CD4-positive, alpha-beta memory T cell (primary cell): ENCODE results near the gene NDUFAF8. TPM values are rescaled to one million over a fixed set of nuclear protein-coding genes. Genes with fewer than 3 reads are reported as not detected.

Source experiments
- CTCF ChIA-PET: fragments of 350-600 bp; sonication (Branson Sonifier 250); formaldehyde crosslinking; loops from one replicate; lab custom pipeline; 2021; ENCODE audit warnings: inconsistent platforms; ENCODE audit not compliant: partially characterized antibody; lab: Charles Lee
- POLR2A ChIA-PET: fragments of 350-600 bp; sonication (Branson Sonifier 250); formaldehyde crosslinking; loops from one replicate; lab custom pipeline; 2021; ENCODE audit not compliant: partially characterized antibody; lab: Charles Lee
- DNase-seq, 5 donors: peaks; one replicate each; pipeline versions ENCODE4 v3.0.0 to v3.0.0-alpha.2; 2020 to 2022; ENCODE audit warnings: mixed read lengths in 1 of 5
- H3K27ac ChIP-seq: one replicate; pipeline ENCODE4 v1.7.0; 2013; ENCODE audit warnings: low read depth, low read length
- H3K27me3 ChIP-seq: 2 replicates; pipeline ENCODE4 v1.7.0; 2013; ENCODE audit warnings: mild to moderate bottlenecking, low read length, moderate library complexity; ENCODE audit not compliant: insufficient read depth
- H3K36me3 ChIP-seq: 2 replicates; pipeline ENCODE4 v1.7.0; 2013; ENCODE audit warnings: mild to moderate bottlenecking, low read length, moderate library complexity; ENCODE audit not compliant: insufficient read depth
- H3K4me1 ChIP-seq: 2 replicates; pipeline ENCODE4 v1.7.0; 2013; ENCODE audit warnings: mild to moderate bottlenecking, low read length, moderate library complexity; ENCODE audit not compliant: insufficient read depth
- H3K4me3 ChIP-seq, 2 donors: one replicate each; pipeline ENCODE4 v1.7.0; 2013; ENCODE audit warnings: low read length in 2 of 2, mild to moderate bottlenecking in 1 of 2
- H3K9me3 ChIP-seq, 2 donors: one replicate each; pipeline ENCODE4 v1.7.0; 2013; ENCODE audit warnings: low read length in 2 of 2, control low read depth in 1 of 2; ENCODE audit not compliant: control insufficient read depth in 1 of 2
- H3K27ac Mint-ChIP-seq, 7 donors: one replicate each; pipeline ENCODE4 v1.8.0; 2020 to 2021; ENCODE audit warnings: mixed read lengths in 7 of 7, mild to moderate bottlenecking in 6 of 7, inconsistent platforms in 3 of 7, moderate library complexity in 3 of 7
- H3K27me3 Mint-ChIP-seq, 2 donors: one replicate each; pipeline ENCODE4 v1.8.0; 2020 to 2021; ENCODE audit warnings: mixed read lengths in 2 of 2
- H3K36me3 Mint-ChIP-seq, 2 donors: one replicate each; pipeline ENCODE4 v1.8.0; 2020 to 2021; ENCODE audit warnings: mixed read lengths in 2 of 2, inconsistent platforms in 1 of 2, mild to moderate bottlenecking in 1 of 2
- H3K4me1 Mint-ChIP-seq, 4 donors: one replicate each; pipeline ENCODE4 v1.8.0; 2020 to 2021; ENCODE audit warnings: mixed read lengths in 4 of 4, mild to moderate bottlenecking in 1 of 4
- H3K4me3 Mint-ChIP-seq, 8 donors: one replicate each; pipeline ENCODE4 v1.8.0; 2020 to 2021; ENCODE audit warnings: mixed read lengths in 8 of 8, mild to moderate bottlenecking in 7 of 8, moderate library complexity in 6 of 8, inconsistent platforms in 3 of 8
- H3K9me3 Mint-ChIP-seq, 8 donors: one replicate each; pipeline ENCODE4 v1.8.0; 2020 to 2021; ENCODE audit warnings: mixed read lengths in 8 of 8, mild to moderate bottlenecking in 5 of 8, inconsistent platforms in 3 of 8, moderate library complexity in 1 of 8
- intact Hi-C: fragments of 100-400 bp; cut with micrococcal nuclease; formaldehyde crosslinking; loops from one replicate; pipeline ENCODE4 v1.15.1; 2023
- polyA plus RNA-seq, 2 donors: library from polyadenylated mRNA; unstranded; fragments of 300-500 nt; fragmentation: Illumina TruSeq; gene quantifications; one replicate each; pipeline ENCODE4 v1.2.3, GENCODE V29; 2021
- total RNA-seq, 2 experiments: library from RNA; stranded (reverse); gene quantifications; one replicate each; pipeline ENCODE4 v1.2.3, GENCODE V29; 2021

NDUFAF8 gene, protein sequence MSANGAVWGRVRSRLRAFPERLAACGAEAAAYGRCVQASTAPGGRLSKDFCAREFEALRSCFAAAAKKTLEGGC
- total RNA-seq = 10 to 100 TPM; 40.1 to 45.1 TPM
- polyA plus RNA-seq = 10 to 100 TPM; 64.5 to 78.6 TPM

DNA sequence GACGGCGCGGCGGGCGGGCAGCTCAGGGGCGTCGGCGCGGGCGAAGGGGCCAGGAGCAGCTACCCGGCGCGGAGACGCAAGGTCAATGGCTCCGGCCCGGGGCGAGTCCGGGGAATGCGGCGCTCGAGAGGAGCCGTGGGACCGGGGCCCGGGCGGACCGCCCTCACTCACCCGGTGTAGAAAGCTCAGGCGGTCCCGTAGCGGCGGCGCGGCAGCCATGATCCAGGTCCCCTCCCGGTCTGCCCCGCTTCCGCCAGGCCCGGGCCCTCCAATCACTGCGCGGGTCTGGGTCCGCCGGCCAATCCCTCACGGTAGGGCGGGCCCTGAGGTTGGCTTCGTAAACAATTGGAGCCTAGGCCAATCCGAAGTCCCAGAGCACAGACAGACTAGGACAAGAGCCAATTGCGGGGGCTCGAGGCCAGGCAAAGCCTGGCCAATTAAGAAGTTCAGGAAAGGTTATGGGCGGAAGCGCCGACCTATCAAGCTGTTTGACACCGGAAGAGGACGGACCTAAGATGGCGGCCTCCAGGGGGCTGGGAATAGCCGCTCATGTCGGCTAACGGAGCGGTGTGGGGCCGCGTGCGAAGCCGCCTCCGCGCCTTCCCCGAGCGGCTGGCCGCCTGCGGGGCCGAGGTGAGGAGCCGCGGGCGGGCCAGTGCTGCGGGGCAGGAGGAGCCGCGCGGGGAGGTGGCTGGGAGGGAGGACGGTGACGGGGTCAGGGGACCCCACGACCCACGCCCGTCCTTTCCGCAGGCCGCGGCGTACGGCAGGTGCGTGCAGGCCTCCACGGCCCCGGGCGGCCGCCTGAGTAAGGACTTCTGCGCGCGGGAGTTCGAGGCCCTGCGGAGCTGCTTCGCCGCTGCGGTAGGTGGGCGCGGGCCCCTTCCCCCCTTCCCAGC is at the start of gene NDUFAF8, which contains the start of gene TEPSIN:
Gene NDUFAF8 (plus strand): TSS at position 504 of the 899 bp plus-strand sequence. CDS start 46 bp downstream, at position 550.
Gene TEPSIN (minus strand): TSS at position 241 of the 899 bp plus-strand sequence. CDS start 22 bp downstream, at position 219.
- Mint-ChIP-seq H3K27me3 (no peaks in the 10 kb centered on the region), H3K4me1 (peaks cover 13 to 42% (median 34%) of the 10 kb centered on the region in 4 donors), H3K9me3 (no peaks in the 10 kb centered on the region), H3K27ac (peak within 1 kb of the TSS; percentile 86 to 95 (median 92)), H3K4me3 (peak within 1 kb of the TSS; percentile 91 to 96 (median 94)), H3K36me3 (peaks cover 0 to 12% of the 10 kb centered on the region in 2 donors)
- Histone ChIP-seq H3K27me3 (no peaks in the 10 kb centered on the region), H3K4me1 (peaks cover 37% of the 10 kb centered on the region), H3K27ac (peak within 1 kb of the TSS; percentile 80), H3K4me3 (peak within 1 kb of the TSS; percentile 76 to 89), H3K9me3 (no peaks in the 10 kb centered on the region), H3K36me3 (no peaks in the 10 kb centered on the region)
- CTCF ChIA-PET = interaction anchor here (1.0 to 2.1 kb wide), 4 partner anchors 14 to 96 kb away, joined by 3 to 7 read pairs (median 6); partner anchors contain the start of gene CEP131
- DNase-seq = peak; percentile 95 to 99 (median 98)
- intact Hi-C loops = loop anchor here (1.0 to 5.0 kb wide), 3 partner anchors 16 to 273 kb away; partner anchors contain the start of genes ACTG1 and SLC38A10
- POLR2A ChIA-PET = interaction anchor here (0.6 to 2.7 kb wide), 21 partner anchors 9 to 1138 kb away, joined by 3 to 48 read pairs (median 4); partner anchors contain the start of genes BAIAP2, CEP131, FAAP100 and GAA

DNA sequence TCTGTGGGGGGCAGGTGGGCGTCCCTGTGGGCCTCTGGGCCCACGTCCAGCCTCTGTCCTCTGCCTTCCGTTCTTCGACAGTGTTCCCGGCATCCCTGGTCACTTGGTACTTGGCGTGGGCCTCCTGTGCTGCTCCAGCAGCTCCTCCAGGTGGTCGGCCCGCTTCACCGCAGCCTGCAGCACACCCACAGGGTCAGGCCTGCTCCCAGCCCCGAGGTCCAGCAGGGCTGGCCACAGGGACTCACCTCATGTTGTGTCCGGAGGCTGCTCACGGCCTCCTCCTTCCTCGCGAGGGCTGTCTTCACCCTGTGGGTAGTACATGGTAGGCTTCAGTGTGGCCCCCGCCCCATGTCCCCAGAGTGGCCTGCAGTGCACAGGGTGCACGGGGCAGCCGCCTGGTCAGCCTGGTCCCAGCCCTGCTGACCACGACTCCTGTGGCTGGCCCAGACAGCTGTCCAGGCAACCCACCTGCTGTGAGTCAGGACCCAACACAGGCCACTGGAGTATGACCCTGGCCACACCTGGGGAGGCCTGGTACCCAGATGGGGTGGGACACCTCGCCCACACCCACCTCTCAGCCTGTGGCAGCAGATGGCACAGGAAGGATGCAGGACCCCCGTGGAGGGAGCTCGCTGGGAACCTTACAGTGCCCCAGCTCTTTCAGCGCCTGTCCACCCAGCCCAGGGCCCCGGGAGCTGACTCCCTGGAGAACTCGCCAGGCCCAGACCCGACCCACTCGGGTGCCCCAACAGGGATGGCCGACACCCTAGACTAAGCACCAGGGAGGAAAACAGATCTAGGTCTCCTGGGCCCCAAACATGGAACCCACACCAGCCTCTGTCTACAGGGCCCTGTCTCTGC is 49.2 kb upstream of the NDUFAF8 start:
- no peaks in the 10 kb centered on the region for H3K36me3 ChIP-seq
- H3K4me1 Mint-ChIP-seq = no peaks in the 10 kb centered on the region
- H3K27me3 Mint-ChIP-seq = no peaks in the 10 kb centered on the region
- ChIA-PET POLR2A (interaction anchor here (1.1 kb wide), 1 partner anchor 49 kb away, joined by 3 read pairs; the partner anchor contains the start of genes NDUFAF8 and TEPSIN), CTCF (no interaction called here)
- no peak for DNase-seq
- H3K27ac Mint-ChIP-seq = no peak overlapping the region
- H3K36me3 Mint-ChIP-seq = peaks cover 0 to 1% of the 10 kb centered on the region in 2 donors
- no peaks in the 10 kb centered on the region for H3K27me3 ChIP-seq
- no peak overlapping the region for H3K4me3 ChIP-seq
- H3K4me3 Mint-ChIP-seq = no peak overlapping the region
- no peak overlapping the region for H3K27ac ChIP-seq
- intact Hi-C loops = no loop called here
- H3K4me1 ChIP-seq = no peaks in the 10 kb centered on the region
- no peaks in the 10 kb centered on the region for H3K9me3 Mint-ChIP-seq
- no peaks in the 10 kb centered on the region for H3K9me3 ChIP-seq

DNA sequence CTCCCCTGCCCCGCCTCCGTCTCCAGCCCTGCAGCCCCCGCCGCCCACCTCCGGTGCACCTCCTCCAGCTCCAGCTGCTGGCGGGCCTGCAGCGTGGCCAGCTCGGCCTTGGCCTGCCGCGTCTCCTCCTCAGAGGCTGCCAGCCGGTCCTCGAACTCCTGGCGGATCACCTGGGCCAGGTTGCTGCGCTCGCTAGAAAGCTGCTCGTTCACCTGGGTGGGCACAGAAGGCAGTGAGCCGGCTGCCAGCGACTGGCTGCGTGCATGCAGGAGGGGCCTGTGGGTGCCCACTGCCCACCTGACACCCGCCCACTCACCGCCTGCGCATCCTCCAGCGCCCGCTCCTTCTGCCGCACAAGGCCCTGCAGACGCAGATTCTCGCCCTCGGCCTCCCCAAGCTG is 48.5 kb upstream of the NDUFAF8 start:
- DNase-seq = no peak
- H3K27me3 Mint-ChIP-seq = no peaks in the 10 kb centered on the region
- Histone ChIP-seq H3K36me3 (no peaks in the 10 kb centered on the region), H3K27ac (no peak overlapping the region), H3K4me3 (no peak overlapping the region), H3K9me3 (no peaks in the 10 kb centered on the region), H3K4me1 (no peaks in the 10 kb centered on the region), H3K27me3 (no peaks in the 10 kb centered on the region)
- ChIA-PET POLR2A (interaction anchor here (1.1 kb wide), 1 partner anchor 48 kb away, joined by 3 read pairs; the partner anchor contains the start of genes NDUFAF8 and TEPSIN), CTCF (no interaction called here)
- H3K4me1 Mint-ChIP-seq = no peaks in the 10 kb centered on the region
- H3K36me3 Mint-ChIP-seq = peaks cover 0 to 1% of the 10 kb centered on the region in 2 donors
- H3K27ac Mint-ChIP-seq = no peak overlapping the region
- intact Hi-C loops = no loop called here
- no peak overlapping the region for H3K4me3 Mint-ChIP-seq
- H3K9me3 Mint-ChIP-seq = no peaks in the 10 kb centered on the region

DNA sequence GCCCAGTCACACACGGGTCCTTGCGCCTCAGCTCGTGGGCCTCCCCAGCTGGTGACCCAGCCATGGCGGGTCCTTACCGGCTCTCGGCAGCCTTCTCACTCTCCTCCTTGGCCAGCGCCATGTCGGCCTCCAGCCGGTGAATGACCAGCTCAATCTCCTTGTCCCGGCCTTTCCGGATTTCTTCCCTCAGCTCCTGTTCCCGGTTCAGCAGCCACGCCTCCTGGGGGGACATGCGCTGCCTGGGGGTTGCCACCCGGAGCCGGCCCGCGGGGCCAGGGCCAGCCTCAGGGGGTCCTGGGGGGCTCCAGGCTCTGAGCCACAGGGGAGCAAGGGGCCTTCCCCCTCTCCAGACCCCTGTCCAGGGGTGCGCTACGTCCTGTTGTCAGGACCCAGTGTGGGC is 48.0 kb upstream of the NDUFAF8 start:
- ChIA-PET POLR2A (interaction anchor here (1.1 kb wide), 1 partner anchor 48 kb away, joined by 3 read pairs; the partner anchor contains the start of genes NDUFAF8 and TEPSIN), CTCF (no interaction called here)
- H3K9me3 Mint-ChIP-seq = no peaks in the 10 kb centered on the region
- no peaks in the 10 kb centered on the region for H3K9me3 ChIP-seq
- H3K36me3 ChIP-seq = no peaks in the 10 kb centered on the region
- no peaks in the 10 kb centered on the region for H3K4me1 Mint-ChIP-seq
- no peaks in the 10 kb centered on the region for H3K27me3 ChIP-seq
- H3K4me3 Mint-ChIP-seq = no peak overlapping the region
- no peaks in the 10 kb centered on the region for H3K4me1 ChIP-seq
- no peak overlapping the region for H3K4me3 ChIP-seq
- H3K36me3 Mint-ChIP-seq = peaks cover 0 to 1% of the 10 kb centered on the region in 2 donors
- DNase-seq = no peak
- no peak overlapping the region for H3K27ac ChIP-seq
- intact Hi-C loops = no loop called here
- H3K27ac Mint-ChIP-seq = no peak overlapping the region
- H3K27me3 Mint-ChIP-seq = no peaks in the 10 kb centered on the region

DNA sequence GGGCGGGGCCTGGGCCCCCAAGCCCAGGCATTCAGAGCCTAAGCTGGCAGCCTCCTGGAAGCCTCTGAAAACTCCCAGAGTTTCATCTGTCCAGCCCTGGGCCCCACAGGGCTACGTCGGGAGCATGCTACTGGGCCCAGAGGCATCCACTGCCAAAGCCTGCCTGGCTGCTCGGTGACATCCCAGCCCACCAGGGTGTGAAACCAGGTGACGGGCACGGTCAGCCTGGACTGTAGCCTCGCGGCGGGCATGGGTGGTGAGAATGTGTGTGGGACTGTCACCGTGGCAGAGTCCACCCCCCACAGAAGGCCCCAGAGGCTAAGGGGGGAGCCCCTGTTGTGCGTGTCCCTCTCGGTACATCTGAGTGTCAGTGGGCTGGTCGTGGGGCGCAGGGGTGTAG is 47.5 kb upstream of the NDUFAF8 start:
- intact Hi-C loops = no loop called here
- Histone ChIP-seq H3K27me3 (no peaks in the 10 kb centered on the region), H3K27ac (no peak overlapping the region), H3K9me3 (no peaks in the 10 kb centered on the region), H3K4me1 (no peaks in the 10 kb centered on the region), H3K4me3 (no peak overlapping the region), H3K36me3 (no peaks in the 10 kb centered on the region)
- H3K9me3 Mint-ChIP-seq = no peaks in the 10 kb centered on the region
- POLR2A ChIA-PET = interaction anchor here (0.8 kb wide), 1 partner anchor 46 kb away, joined by 3 read pairs; no protein-coding TSS in a partner anchor
- no peaks in the 10 kb centered on the region for H3K4me1 Mint-ChIP-seq
- DNase-seq = no peak
- H3K27me3 Mint-ChIP-seq = no peaks in the 10 kb centered on the region
- CTCF ChIA-PET = no interaction called here
- H3K27ac Mint-ChIP-seq = no peak overlapping the region
- peaks cover 0 to 1% of the 10 kb centered on the region in 2 donors for H3K36me3 Mint-ChIP-seq
- H3K4me3 Mint-ChIP-seq = no peak overlapping the region

DNA sequence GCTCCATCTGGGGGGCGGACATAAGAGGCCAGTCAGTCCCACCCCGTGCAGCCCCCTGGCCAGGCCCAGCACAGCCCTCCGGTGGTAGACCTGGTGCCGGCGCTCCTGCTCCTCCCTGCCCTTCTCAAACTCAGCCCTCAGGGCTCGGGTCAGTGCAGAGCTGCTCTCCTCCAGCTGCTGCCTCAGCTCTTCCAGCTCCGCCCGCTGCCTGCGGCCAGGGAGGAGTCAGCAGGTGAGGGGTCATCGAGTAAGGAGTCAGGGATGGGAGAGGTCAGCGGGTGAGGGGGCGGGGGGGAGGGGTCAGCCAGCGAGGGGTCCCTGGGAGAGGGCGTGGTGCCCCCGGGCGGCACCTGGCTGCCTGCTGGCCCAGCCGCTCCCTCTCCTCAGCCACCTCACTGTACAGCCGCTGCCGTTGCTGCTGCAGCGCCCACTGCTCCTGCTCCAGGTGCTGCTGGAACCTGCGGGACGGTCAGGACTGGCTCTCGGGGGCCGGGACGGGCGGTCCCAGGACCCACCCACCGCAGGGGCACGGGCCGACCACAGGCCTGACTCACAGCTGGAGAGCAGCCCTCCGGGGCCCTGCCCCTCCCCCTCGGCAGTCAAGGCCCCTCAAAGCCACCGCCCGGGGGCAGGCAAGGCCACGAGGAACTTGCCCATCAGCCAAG is 46.6 kb upstream of the NDUFAF8 start:
- peaks cover 0 to 1% of the 10 kb centered on the region in 2 donors for H3K36me3 Mint-ChIP-seq
- H3K4me3 Mint-ChIP-seq = no peak overlapping the region
- Histone ChIP-seq H3K9me3 (no peaks in the 10 kb centered on the region), H3K27me3 (no peaks in the 10 kb centered on the region), H3K36me3 (no peaks in the 10 kb centered on the region), H3K4me3 (no peak overlapping the region), H3K27ac (no peak overlapping the region), H3K4me1 (no peaks in the 10 kb centered on the region)
- no peak for DNase-seq
- intact Hi-C loops = no loop called here
- H3K4me1 Mint-ChIP-seq = no peaks in the 10 kb centered on the region
- H3K27ac Mint-ChIP-seq = no peak overlapping the region
- H3K9me3 Mint-ChIP-seq = no peaks in the 10 kb centered on the region
- ChIA-PET CTCF (no interaction called here), POLR2A (interaction anchor here (0.8 kb wide), 1 partner anchor 47 kb away, joined by 3 read pairs; no protein-coding TSS in a partner anchor)
- H3K27me3 Mint-ChIP-seq = no peaks in the 10 kb centered on the region
